H54 (cell line): ENCODE results near the gene SMIM12.
"Not testable (repeated sequence)": the region's sequence is repeated elsewhere in the genome, so short reads cannot be mapped to it uniquely, and the experiment has no call there.

Experiments
- DNase-seq: peaks from one replicate; pipeline ENCODE4 v3.0.0; 2011; ENCODE audit warnings: low spot score, mixed read lengths; ENCODE audit not compliant: insufficient read length
- FAIRE-seq: peaks from 3 replicates; lab custom pipeline; 2011; peaks lifted over from hg19 to GRCh38; lab: Jason Lieb, UNC
- POLR2A ChIP-seq: IDR thresholded peaks from 2 replicates; pipeline ENCODE4 v1.6.1; 2011; ENCODE audit warnings: low read depth, mild to moderate bottlenecking, low read length

Gene SMIM12

GRCh38 chr1:34843392-34844251 is 15.9 kb downstream of the SMIM12 start:
- FAIRE-seq (no peak), DNase-seq (no peak)
- TF ChIP-seq POLR2A = no peak

GRCh38 chr1:34842952-34843371 is 16.6 kb downstream of the SMIM12 start:
- no peak for FAIRE-seq
- TF ChIP-seq POLR2A = no peak
- no peak for DNase-seq

GRCh38 chr1:34842073-34842472 is 17.5 kb downstream of the SMIM12 start:
- no peak for FAIRE-seq
- TF ChIP-seq POLR2A = no peak

GRCh38 chr1:34840426-34840825 is 19.1 kb downstream of the SMIM12 start:
- DNase-seq (no peak), FAIRE-seq (no peak)
- no peak for TF ChIP-seq POLR2A

More at GRCh38 chr1:34842073-34842472, 17.5 kb downstream of the SMIM12 start:
- DNase-seq = no peak

- DNase-seq = no peak
- TF ChIP-seq POLR2A = no peak
- FAIRE-seq = no peak
Observed at GRCh38 chr1:34839526-34840305, 19.8 kb downstream of the SMIM12 start.

GRCh38 chr1:34833711-34834110 is 25.8 kb downstream of the SMIM12 start:
- FAIRE-seq (no peak), DNase-seq (no peak)
- no peak for TF ChIP-seq POLR2A

- no peak for DNase-seq
- no peak for TF ChIP-seq POLR2A
- FAIRE-seq = no peak
Observed at GRCh38 chr1:34831721-34832246, 27.8 kb downstream of the SMIM12 start.

GRCh38 chr1:34829250-34829649 is 30.3 kb downstream of the SMIM12 start:
- no peak for FAIRE-seq
- no peak for DNase-seq

GRCh38 chr1:34828611-34829010 is 30.9 kb downstream of the SMIM12 start:
- TF ChIP-seq POLR2A = no peak
- FAIRE-seq (no peak), DNase-seq (no peak)

More at GRCh38 chr1:34829250-34829649, 30.3 kb downstream of the SMIM12 start:
- TF ChIP-seq POLR2A = no peak

GRCh38 chr1:34827341-34827941 is 32.1 kb downstream of the SMIM12 start:
- TF ChIP-seq POLR2A = no peak
- FAIRE-seq (no peak), DNase-seq (no peak)

GRCh38 chr1:34825455-34826091 is 34.0 kb downstream of the SMIM12 start:
- DNase-seq (no peak), FAIRE-seq (no peak)
- no peak for TF ChIP-seq POLR2A

- no peak for FAIRE-seq
- no peak for TF ChIP-seq POLR2A
- no peak for DNase-seq
Observed at GRCh38 chr1:34824817-34825454, 34.6 kb downstream of the SMIM12 start.

GRCh38 chr1:34822202-34822601 is 37.3 kb downstream of the SMIM12 start:
- TF ChIP-seq POLR2A = no peak
- FAIRE-seq (no peak), DNase-seq (no peak)

GRCh38 chr1:34818862-34819261 is 40.7 kb downstream of the SMIM12 start:
- not testable (repeated sequence) for DNase-seq, FAIRE-seq
